HCT116 (cell line): ENCODE measurements around the gene FAM53A. TPM values are rescaled to one million over a fixed set of nuclear protein-coding genes. Genes with fewer than 3 reads are reported as not detected.

Experiments
- ATAC-seq: fragments of 200-7000 bp; cut with Tn5 transposase; 2 replicates; pipeline ENCODE4 v1.9.1; 2020; ENCODE audit warnings: mild to moderate bottlenecking, moderate library complexity
- BruUV-seq: library from RNA; stranded (reverse); fragments of 400-500 nt; replicated peaks from 2 replicates; lab custom pipeline; 2021; lab: Mats Ljungman, UMichigan
- CTCF ChIA-PET: fragments of 300-600 bp; sonication (Branson Sonifier 250); formaldehyde crosslinking; loops from one replicate; lab custom pipeline; 2021; ENCODE audit warnings: antibody characterized with exemption; lab: Charles Lee
- POLR2A ChIA-PET: fragments of 300-600, 350-600 bp; sonication (Branson Sonifier 250); formaldehyde crosslinking; loops from one replicate; lab custom pipeline; 2021; ENCODE audit warnings: antibody characterized with exemption; lab: Charles Lee
- RAD21 ChIA-PET, 2 experiments: fragments of 300-600 bp; sonication (Branson Sonifier 250); formaldehyde crosslinking; loops; one replicate each; lab custom pipeline; 2023; ENCODE audit warnings: low total read pairs in 2 of 2; ENCODE audit not compliant: uncharacterized antibody in 2 of 2, unreplicated experiment in 2 of 2, low non-redundant PET in 1 of 2; lab: Charles Lee
- DNase-seq: peaks from one replicate; pipeline ENCODE4 v3.0.0-alpha.2; 2010; ENCODE audit warnings: low read depth, low spot score
- H2AFZ ChIP-seq: fragments of 200-600 bp; shearing (Covaris generic), sonication (generic); 2 replicates; pipeline ENCODE4 v1.6.1; 2017; ENCODE audit warnings: low read depth, mixed run types, mixed read lengths, antibody characterized with exemption, low read length; ENCODE audit not compliant: poor library complexity, severe bottlenecking
- H3K27ac ChIP-seq: 2 replicates; pipeline ENCODE4 v1.5.1; 2012; ENCODE audit warnings: low read depth, low read length
- H3K27me3 ChIP-seq: fragments of 200-600 bp; sonication (generic); 2 replicates; pipeline ENCODE4 v1.6.1; 2016; ENCODE audit warnings: mixed run types, low read length, mixed read lengths; ENCODE audit not compliant: insufficient read depth
- H3K36me3 ChIP-seq, 2 experiments: fragments of 200-500 bp in 1 of 2; fragments of 200-600 bp in 1 of 2; sonication (Bioruptor generic) in 1 of 2; sonication (generic) in 1 of 2; 2 replicates each; pipeline versions ENCODE4 v1.5.1 to v1.6.1; 2014 to 2016; ENCODE audit warnings: low read length in 2 of 2, inconsistent platforms in 1 of 2, mixed read lengths in 1 of 2, mixed run types in 1 of 2; ENCODE audit not compliant: insufficient read depth in 2 of 2, control insufficient read depth in 1 of 2
- H3K4me1 ChIP-seq, 2 experiments: fragments of 200-600 bp in 1 of 2; sonication (generic) in 1 of 2; 2 replicates each; pipeline versions ENCODE4 v1.5.1 to v1.6.1; 2012 to 2017; ENCODE audit warnings: low read length in 2 of 2, inconsistent platforms in 1 of 2, mild to moderate bottlenecking in 1 of 2, mixed read lengths in 1 of 2, mixed run types in 1 of 2, moderate library complexity in 1 of 2; ENCODE audit not compliant: insufficient read depth in 2 of 2, control insufficient read depth in 1 of 2
- H3K4me2 ChIP-seq: fragments of 200-600 bp; sonication (generic); 2 replicates; pipeline ENCODE4 v1.6.1; 2017; ENCODE audit warnings: mixed run types, low read length, mixed read lengths
- H3K4me3 ChIP-seq, 2 experiments: fragments of 200-600 bp in 1 of 2; sonication (generic) in 1 of 2; replicated peaks in 1 of 2; 2 replicates each; pipeline ENCODE4 v1.5.1; 2011 to 2016; ENCODE audit warnings: low read length in 2 of 2, control low read depth in 1 of 2, low read depth in 1 of 2, mild to moderate bottlenecking in 1 of 2, mixed read lengths in 1 of 2, mixed run types in 1 of 2
- H3K79me2 ChIP-seq: fragments of 200-600 bp; sonication (generic); 2 replicates; pipeline ENCODE4 v1.6.1; 2017; ENCODE audit warnings: mild to moderate bottlenecking, mixed run types, low read length, moderate library complexity, mixed read lengths; ENCODE audit not compliant: insufficient read depth
- H3K9ac ChIP-seq: fragments of 200-600 bp; sonication (generic); 2 replicates; pipeline ENCODE4 v1.6.1; 2016; ENCODE audit warnings: low read length, mixed read lengths
- H3K9me2 ChIP-seq: fragments of 200-600 bp; sonication (generic), shearing (Covaris generic); 2 replicates; pipeline ENCODE4 v1.6.1; 2017; ENCODE audit warnings: mixed run types, mild to moderate bottlenecking, moderate library complexity; ENCODE audit not compliant: insufficient read depth
- H3K9me3 ChIP-seq, 2 experiments: fragments of 200-500 bp in 1 of 2; fragments of 200-600 bp in 1 of 2; sonication (Bioruptor generic) in 1 of 2; sonication (generic) in 1 of 2; 2 replicates each; pipeline ENCODE4 v1.6.1; 2014 to 2017; ENCODE audit warnings: low read length in 2 of 2, mixed read lengths in 2 of 2, inconsistent platforms in 1 of 2, low read depth in 1 of 2, mild to moderate bottlenecking in 1 of 2, mixed run types in 1 of 2, moderate library complexity in 1 of 2; ENCODE audit not compliant: control insufficient read depth in 1 of 2, insufficient read depth in 1 of 2
- H4K20me1 ChIP-seq: fragments of 200-600 bp; sonication (generic), shearing (Covaris generic); 2 replicates; pipeline ENCODE4 v1.6.1; 2017; ENCODE audit warnings: mixed run types, mild to moderate bottlenecking, moderate library complexity; ENCODE audit not compliant: insufficient read depth
- CEBPB ChIP-seq: IDR thresholded peaks from 2 replicates; pipeline ENCODE4 v1.6.1; 2012; ENCODE audit warnings: low read depth
- POLR2A ChIP-seq: IDR thresholded peaks from 2 replicates; pipeline ENCODE4 v1.7.0; 2011; ENCODE audit warnings: borderline replicate concordance; ENCODE audit not compliant: insufficient read depth, insufficient read length; ENCODE audit errors: extremely low read depth
- POLR2AphosphoS5 ChIP-seq: IDR thresholded peaks from 2 replicates; pipeline ENCODE4 v1.6.1; 2011; ENCODE audit warnings: mild to moderate bottlenecking, low read depth, low read length, moderate library complexity
- TCF7L2 ChIP-seq: IDR thresholded peaks from 2 replicates; pipeline ENCODE4 v1.7.0; 2011; ENCODE audit warnings: borderline replicate concordance, inconsistent platforms; ENCODE audit not compliant: insufficient read depth, insufficient read length; ENCODE audit errors: extremely low read depth
- YY1 ChIP-seq: IDR thresholded peaks from 2 replicates; pipeline ENCODE4 v1.6.1; 2011; ENCODE audit warnings: low read length, low read depth, moderate library complexity, mild to moderate bottlenecking; ENCODE audit not compliant: insufficient replicate concordance; ENCODE audit errors: extremely low read depth
- ZBTB33 ChIP-seq: IDR thresholded peaks from 2 replicates; pipeline ENCODE4 v1.6.1; 2011; ENCODE audit warnings: mild to moderate bottlenecking, low read length, moderate library complexity; ENCODE audit not compliant: insufficient replicate concordance; ENCODE audit errors: extremely low read depth
- ZFX ChIP-seq: fragments of 450-650 bp; IDR thresholded peaks from 2 replicates; pipeline ENCODE4 v1.6.1; 2017
- intact Hi-C: fragments of 100-400 bp; cut with micrococcal nuclease; formaldehyde crosslinking; loops from 2 replicates; pipeline ENCODE4 v1.10.0; 2022
- total RNA-seq: library from RNA; stranded (reverse); gene quantifications from one replicate; pipeline ENCODE4 v1.2.1, GENCODE V29; 2021; ENCODE audit not compliant: unreplicated experiment

Gene FAM53A
- total RNA-seq, 1 experiment from 2014 or later, result 1.1 TPM

- no TSS peak for BruUV-seq
- Histone ChIP-seq H3K79me2 (peaks cover 85% of the 10 kb centered on the region), H3K4me2 (peak within 1 kb of the TSS; percentile 99), H4K20me1 (no peaks in the 10 kb centered on the region; the same call in 1 of the 2 replicates), H3K9me3 (no peaks in the 10 kb centered on the region), H3K36me3 (peaks cover 6 to 32% of the 10 kb centered on the region in 2 experiments; a peak in 2 of 4 replicates), H3K9me2 (no peaks in the 10 kb centered on the region), H3K27ac (peak within 1 kb of the TSS; percentile 97), H2AFZ (no peak within 1 kb of the TSS)
- CTCF ChIA-PET, result interaction anchor here (1.0 to 2.7 kb wide), 3 partner anchors 27 to 85 kb away, joined by 3 to 15 read pairs (median 4); no protein-coding TSS in a partner anchor
- DNase-seq, result peak; percentile 96
- ATAC-seq, result peak; percentile 84
- POLR2A ChIA-PET, result interaction anchor here (0.6 to 1.7 kb wide), 3 partner anchors 9 to 28 kb away, joined by 3 to 19 read pairs (median 3); partner anchors contain the start of gene SLBP
- intact Hi-C loops, result no loop called here
- peak; percentile 63 for TF ChIP-seq TCF7L2
- no peak for TF ChIP-seq ZBTB33
- TF ChIP-seq POLR2A, result peak; percentile 38
- TF ChIP-seq CEBPB, result no peak
- peak; percentile 79 for TF ChIP-seq ZFX
- TF ChIP-seq POLR2AphosphoS5, result peak; percentile 64
- TF ChIP-seq YY1, result peak; percentile 10
- TF ChIP-seq, all 23 proteins: peak for 5
- peak within 1 kb of the TSS; percentile 98 for H3K9ac ChIP-seq
- RAD21 ChIA-PET, result interaction anchor here in 1 of 2 experiments (0.6 kb wide), 1 partner anchor 469 kb away, joined by 3 read pairs; no protein-coding TSS in a partner anchor
- no peaks in the 10 kb centered on the region for H3K27me3 ChIP-seq
- peak within 1 kb of the TSS; percentile 94 to 96 for H3K4me3 ChIP-seq
- peaks cover 10 to 29% of the 10 kb centered on the region in 2 experiments for H3K4me1 ChIP-seq
Measured at GRCh38 chr4:1721003-1721665, 37.0 kb upstream of the FAM53A start, which contains the start of the genes TACC3 and TMEM129. Gene TACC3 (plus strand): TSS chr4:1721521. CDS start chr4:1723422, 1,901 bp downstream. Gene TMEM129 (minus strand): TSS chr4:1721323. CDS start chr4:1720837, 486 bp downstream.
